SH-SY5Y (cell line): Measurements from ENCODE around the gene ZCCHC17.

Source experiments
- GATA2 ChIP-seq: IDR thresholded peaks from 2 replicates; pipeline ENCODE4 v1.6.1; 2011; ENCODE audit warnings: mild to moderate bottlenecking, low read depth, low read length
- GATA3 ChIP-seq: IDR thresholded peaks from 2 replicates; pipeline ENCODE4 v1.6.1; 2011; ENCODE audit warnings: low read depth, mild to moderate bottlenecking, low read length, moderate library complexity

Gene ZCCHC17

DNA sequence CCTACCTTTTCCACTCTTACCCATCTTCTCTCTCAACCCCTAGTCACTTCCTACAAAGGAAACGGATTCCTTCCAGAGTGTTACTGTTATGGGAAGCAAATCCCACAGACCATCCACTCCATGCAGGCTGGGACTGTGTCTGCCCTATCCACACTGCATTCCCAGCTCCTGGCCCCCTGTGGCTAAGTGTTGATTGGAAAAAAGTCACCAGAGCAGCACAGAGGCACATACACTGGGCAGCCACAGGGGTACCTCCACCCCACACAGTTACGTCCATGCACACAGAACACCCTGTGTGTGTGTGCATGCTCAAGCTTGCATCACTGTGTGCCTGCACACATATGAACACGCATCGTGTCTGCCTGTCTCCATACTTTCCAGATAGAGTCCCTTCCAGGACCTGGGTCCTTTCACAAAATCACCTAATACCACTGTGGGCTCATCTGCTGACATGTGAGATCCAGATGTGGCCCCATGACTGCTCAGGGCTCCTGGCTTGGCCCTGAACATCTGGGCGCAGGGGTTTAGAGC, 112.0 kb downstream of the ZCCHC17 start:
- TF ChIP-seq GATA3 (no peak), GATA2 (no peak)

DNA sequence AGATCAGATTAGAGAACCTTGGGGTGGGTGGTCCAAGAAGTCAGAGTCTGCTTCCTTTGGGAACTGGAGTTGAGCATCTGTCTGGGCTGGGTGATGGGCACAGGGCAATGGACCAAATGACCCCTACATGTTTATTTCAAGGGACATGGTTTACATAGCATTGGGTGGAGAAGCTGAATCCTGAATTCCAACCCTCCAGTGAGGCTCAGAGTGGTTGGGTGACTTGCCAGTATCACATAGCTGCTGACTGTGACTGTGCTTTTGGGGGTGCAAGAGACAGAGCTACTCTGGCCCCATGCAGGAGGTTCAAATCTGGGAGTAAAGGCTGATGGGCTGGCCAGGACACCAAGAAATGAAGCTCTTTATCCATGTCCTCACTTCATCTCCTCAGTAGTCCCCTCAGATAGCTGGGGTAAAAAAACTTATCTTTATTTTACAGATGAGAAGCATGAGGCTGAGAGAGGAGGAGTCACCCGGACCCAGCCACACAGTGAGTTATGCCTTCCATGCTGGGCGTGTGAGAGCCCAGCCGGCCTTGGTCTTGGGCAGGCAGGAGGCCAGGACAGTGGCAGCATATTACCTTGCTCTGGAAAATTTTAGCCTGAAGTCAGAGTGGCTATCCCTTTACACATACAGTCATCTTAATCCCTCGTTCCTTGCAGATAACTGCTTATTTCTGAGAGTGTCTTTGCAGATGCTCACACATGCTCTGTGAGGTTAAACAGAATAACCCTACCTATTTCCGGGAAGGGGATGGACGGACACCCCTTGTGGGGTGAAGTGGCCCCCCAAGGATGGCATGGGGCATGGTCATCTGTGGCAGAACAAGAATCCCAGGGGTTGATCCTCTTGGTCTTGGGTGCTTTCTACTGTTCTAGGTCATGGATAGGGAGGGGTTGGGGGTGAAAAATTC, 113.4 kb downstream of the ZCCHC17 start:
- TF ChIP-seq GATA3 (no peak), GATA2 (no peak)

DNA sequence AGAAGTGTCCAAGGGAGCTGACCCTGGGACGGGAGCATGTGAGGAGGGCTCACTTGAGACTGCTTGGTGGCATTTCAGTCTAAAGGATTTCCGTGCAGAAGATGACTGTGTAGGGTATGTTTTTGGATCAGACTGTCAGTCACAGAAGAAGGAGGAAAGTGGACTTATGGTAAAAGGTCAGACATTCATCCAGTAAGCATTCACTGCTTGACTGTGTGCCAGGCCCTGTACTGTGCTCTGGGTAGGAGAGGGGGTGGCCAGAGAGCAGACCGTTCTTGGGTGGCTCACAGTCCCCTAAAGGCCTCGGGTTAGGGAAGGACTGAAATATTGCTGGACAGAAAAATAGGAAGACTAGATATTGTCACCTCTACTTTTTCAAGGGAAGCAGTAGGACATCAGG, 114.0 kb downstream of the ZCCHC17 start:
- no peak for TF ChIP-seq GATA2
- TF ChIP-seq GATA3: no peak

DNA sequence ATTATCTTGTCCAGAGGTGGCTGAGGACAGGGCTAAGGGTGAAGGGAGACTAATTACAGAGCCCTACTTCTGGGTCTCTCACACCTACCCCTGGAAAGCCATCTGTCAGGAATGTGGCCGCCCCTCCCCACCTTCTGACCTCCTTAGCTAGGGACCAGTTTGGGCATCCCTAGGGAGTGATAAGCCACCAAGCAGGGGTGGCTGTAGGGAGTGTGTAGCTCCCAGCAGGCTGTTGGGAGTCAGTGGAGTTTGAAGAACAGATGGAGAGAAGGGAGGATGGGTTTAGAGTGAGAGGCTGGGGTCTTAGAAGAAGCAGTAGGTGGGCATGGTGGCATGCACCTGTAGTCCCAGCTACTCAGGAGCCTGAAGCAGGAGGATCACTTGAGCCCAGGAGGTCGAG, 115.4 kb downstream of the ZCCHC17 start:
- TF ChIP-seq GATA3: no peak
- no peak for TF ChIP-seq GATA2

DNA sequence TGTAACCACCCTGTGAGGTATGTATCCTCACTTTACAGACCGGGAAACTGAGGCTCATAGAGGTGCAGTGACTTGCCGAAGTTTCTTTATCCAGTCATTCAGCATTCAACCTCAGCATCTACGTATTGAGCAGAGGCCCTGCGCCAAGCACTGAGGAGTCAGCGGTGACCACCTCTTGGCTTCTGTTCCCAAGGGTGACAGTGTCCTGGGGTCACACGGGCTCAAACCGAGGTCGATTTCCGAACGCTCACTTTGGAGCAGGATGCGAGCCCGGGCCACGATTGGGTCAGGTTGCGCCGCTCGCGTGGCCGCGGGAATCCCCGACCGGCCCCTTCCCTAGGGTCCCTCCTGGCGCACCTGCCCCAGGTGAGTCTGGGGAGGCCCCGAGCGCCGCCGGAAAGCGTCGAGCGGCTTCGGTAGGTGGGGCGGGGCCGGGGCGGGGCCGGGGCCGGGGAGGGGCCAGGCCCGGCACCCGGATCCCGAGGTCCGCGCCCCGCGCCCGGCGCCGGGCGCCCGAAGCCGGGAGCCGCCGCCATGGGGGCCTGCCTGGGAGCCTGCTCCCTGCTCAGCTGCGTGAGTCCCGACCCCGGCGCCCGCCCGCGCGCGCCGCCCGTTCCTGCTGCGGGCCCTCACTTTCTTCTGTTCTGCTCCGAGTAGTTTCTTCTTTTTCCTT, 116.0 kb downstream of the ZCCHC17 start, which contains the start of gene SERINC2:
SERINC2 (plus strand) TSS at position 482 of the 673 bp plus-strand sequence; CDS start at position 535, 53 bp downstream.
- no peak for TF ChIP-seq GATA3
- no peak for TF ChIP-seq GATA2

DNA sequence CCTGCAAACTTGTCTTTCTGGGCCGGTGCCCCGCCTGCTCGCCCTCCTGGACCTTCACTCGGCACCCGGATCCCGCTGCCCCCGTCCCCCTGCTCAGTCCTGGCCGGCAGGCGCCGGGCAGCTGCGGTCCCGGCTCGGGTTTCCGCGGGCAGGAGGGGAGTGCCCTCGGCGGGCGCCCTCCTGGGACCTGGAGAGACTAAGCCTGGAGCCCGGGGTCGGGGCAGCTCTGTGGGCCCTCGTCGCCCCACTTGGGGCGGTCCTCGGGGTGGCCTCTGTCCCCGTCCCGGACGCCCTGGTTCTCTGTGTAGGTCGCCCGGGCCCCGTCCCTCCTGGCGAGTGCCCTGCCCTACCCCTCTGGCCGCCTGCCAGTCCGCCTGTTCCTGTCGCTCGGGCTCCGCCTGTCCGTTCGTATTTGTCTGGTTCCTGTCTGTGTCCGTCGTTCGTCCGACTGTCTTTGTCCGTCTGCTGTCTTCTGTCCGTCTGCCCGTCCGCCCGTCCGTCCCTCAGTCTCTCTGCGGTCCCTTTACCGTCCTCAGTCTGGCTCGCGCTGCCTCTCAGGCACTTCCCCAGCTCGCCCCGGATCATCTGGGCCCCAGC, 116.7 kb downstream of the ZCCHC17 start:
- no peak for TF ChIP-seq GATA2
- no peak for TF ChIP-seq GATA3
